ENCODE results near the gene PHF2.

PHF2 gene

DNA sequence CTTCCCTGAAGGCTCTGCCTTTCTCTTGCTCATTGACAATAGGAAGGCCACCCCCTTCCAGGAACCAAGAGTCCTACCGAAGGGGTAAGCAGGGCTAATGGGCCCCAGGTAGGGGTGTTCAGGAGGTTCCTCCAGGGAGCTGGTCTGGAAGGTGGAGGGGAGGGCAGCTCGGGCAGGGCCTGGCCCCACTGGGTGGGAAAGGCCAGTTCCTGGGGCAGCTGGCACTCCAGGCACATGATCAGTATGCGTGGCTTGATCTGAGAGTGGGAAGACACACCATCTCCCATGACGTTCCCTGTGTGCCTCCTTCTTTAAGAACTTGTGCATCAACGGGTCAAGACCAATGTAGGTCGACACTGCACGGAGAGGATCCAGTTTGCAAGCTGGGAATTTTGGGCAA lies 149.8 kb downstream of the PHF2 start:
- in situ Hi-C loops (cut with HindIII; ENCODE audit: low sequenced_read_pairs) = no loop called here

All from endothelial cell of hepatic sinusoid (primary cell).